Urinary bladder (tissue), 4 donors: Measurements from ENCODE around the gene IRX6. TPM values are rescaled to one million over a fixed set of nuclear protein-coding genes. Genes with fewer than 3 reads are reported as not detected.

Experiments used
- DNase-seq: peaks from one replicate; pipeline ENCODE4 v3.0.0-alpha.2; 2015; ENCODE audit errors: extremely low spot score
- H3K27ac ChIP-seq: one replicate; pipeline ENCODE4 v1.5.1; 2013; ENCODE audit warnings: low read depth, mild to moderate bottlenecking, moderate library complexity
- H3K36me3 ChIP-seq: one replicate; pipeline ENCODE4 v1.6.1; 2013; ENCODE audit warnings: mild to moderate bottlenecking, moderate library complexity; ENCODE audit not compliant: insufficient read depth
- H3K4me1 ChIP-seq: one replicate; pipeline ENCODE4 v1.6.1; 2013; ENCODE audit warnings: mild to moderate bottlenecking, moderate library complexity; ENCODE audit not compliant: insufficient read depth
- H3K4me3 ChIP-seq: one replicate; pipeline ENCODE4 v1.5.1; 2013; ENCODE audit warnings: low read depth, low read length
- WGBS: extraction: QIAGEN DNeasy Blood & Tissue Kit; methylation state at CpG from one replicate; pipeline ENCODE4 v1.1.7; 2013; 5-methylcytosine and 5-hydroxymethylcytosine counted together
- polyA plus RNA-seq: library from polyadenylated mRNA; stranded (reverse); fragments of 200-250 nt; gene quantifications from one replicate; pipeline ENCODE4 v1.2.3, GENCODE V29; 2013
- total RNA-seq: library from RNA; depleted of rRNA; stranded (reverse); fragments of >200 nt; gene quantifications from one replicate; pipeline ENCODE4 v1.2.3, GENCODE V29; 2014
- donor health status: healthy with polysubstance abuse.
- donor health status: healthy.

IRX6 gene
- total and polyA plus RNA-seq, 2 donors: 0.06 TPM; not detected in 1

DNA sequence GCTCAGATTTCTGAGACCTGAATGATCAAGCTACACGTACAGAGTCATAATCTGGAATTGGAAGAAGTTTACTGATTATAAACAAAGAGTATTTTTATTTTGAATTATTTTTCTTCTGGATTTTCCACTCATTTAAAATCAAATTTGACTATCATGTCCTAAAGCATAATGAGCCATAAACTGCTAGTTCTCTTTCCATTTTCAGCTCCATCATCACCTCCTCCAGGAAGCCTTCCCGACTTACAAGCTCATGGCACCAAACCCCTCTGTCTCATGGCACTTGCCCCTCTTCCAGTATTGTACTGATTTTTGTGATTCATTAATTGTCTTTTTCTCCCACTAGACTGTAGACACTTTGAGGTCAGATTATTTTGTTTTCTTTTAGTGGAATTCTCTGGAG is 35.9 kb downstream of the IRX6 start:
- 79% methylated on average over 2 of the region's 2 CpGs for WGBS

DNA sequence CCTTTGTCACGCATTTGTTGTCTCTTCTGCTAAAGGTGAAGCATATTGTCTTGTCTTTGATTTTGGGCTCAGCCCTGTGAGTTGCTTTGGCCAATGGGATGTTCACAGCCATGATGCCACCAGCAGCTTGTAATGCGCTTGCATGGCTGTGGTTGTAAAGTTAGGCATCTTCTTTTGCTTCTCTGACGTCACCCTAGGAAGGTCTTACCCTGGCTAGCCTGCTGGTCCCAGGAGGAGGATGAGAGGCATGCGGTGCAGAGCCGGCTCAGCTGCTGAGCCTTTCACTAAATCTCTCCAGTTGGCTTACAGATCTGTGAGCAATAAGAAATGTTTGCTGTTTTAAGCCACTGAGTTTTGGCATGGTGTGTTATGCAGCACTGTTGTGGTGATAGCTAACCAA is 40.8 kb downstream of the IRX6 start:
- Histone ChIP-seq H3K27ac (no peak overlapping the region), H3K4me1 (no peaks in the 10 kb centered on the region), H3K36me3 (no peaks in the 10 kb centered on the region), H3K4me3 (no peak overlapping the region)
- no peak for DNase-seq
- WGBS: 81% methylated on average over 5 of the region's 5 CpGs

More for the DNA sequence above, 35.9 kb downstream of the IRX6 start:
- no peak for DNase-seq
- Histone ChIP-seq H3K36me3 (no peaks in the 10 kb centered on the region), H3K4me3 (no peak overlapping the region), H3K27ac (no peak overlapping the region), H3K4me1 (no peaks in the 10 kb centered on the region)

DNA sequence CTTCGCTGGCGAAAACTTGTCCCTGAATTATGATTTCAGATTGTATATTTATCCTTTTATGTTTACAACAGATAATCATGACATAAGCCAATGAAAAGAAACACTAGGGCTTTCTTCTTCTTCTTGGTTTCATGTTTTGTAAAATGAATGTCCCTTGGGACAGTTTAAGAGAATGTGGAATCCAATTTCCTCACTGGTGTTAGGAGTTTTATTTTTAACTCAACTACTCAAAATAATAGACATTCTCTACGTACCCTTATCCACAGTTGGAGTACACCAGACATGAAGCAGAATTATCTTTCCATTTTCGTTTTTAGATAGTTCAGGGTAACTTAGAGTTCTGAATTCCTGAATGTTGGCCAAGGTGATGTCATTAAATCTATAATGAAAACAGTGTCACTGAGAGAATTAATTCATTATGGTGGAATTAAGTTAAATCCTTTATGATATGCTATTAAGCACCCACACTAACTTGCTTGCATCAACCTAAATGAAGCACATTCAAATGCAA is 43.4 kb downstream of the IRX6 start:
- no peaks in the 10 kb centered on the region for H3K36me3 ChIP-seq
- no peaks in the 10 kb centered on the region for H3K4me1 ChIP-seq
- H3K27ac ChIP-seq: no peak overlapping the region
- 31% methylated on average over 4 of the region's 4 CpGs for WGBS
- H3K4me3 ChIP-seq: no peak overlapping the region
- DNase-seq: no peak

GRCh38 chr16:55367866-55368603 is 44.0 kb downstream of the IRX6 start:
- no peak for DNase-seq
- 21% methylated on average over 4 of the region's 4 CpGs for WGBS
- H3K36me3 ChIP-seq: no peaks in the 10 kb centered on the region
- no peaks in the 10 kb centered on the region for H3K4me1 ChIP-seq
- no peak overlapping the region for H3K27ac ChIP-seq
- H3K4me3 ChIP-seq: no peak overlapping the region

DNA sequence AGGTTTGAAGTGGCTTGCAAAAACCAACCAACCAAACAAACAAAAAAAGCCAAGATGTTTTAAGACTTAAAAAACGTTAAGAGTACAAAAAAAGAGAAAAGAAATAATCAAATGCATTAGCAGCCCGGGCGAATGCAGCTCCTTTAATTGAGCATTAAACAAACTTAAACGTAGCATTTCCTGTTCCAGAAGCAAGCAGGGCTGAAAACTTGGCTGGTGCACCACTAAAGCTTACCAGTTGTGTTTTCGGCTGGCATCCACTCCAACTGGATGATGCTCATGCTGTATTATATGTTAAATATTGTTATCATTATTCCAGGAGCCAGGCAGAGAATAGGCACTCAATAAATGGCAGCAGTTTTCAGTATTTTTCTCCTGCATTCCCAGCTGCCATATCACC is 45.1 kb downstream of the IRX6 start:
- H3K36me3 ChIP-seq: no peaks in the 10 kb centered on the region
- no peak for DNase-seq

GRCh38 chr16:55370762-55371482 is 46.9 kb downstream of the IRX6 start:
- 9% methylated on average over 26 of the region's 26 CpGs for WGBS
- Histone ChIP-seq H3K27ac (no peak overlapping the region), H3K4me1 (no peaks in the 10 kb centered on the region), H3K36me3 (no peaks in the 10 kb centered on the region), H3K4me3 (no peak overlapping the region)
- no peak for DNase-seq

More for the DNA sequence above, 45.1 kb downstream of the IRX6 start:
- H3K4me3 ChIP-seq: no peak overlapping the region
- no peaks in the 10 kb centered on the region for H3K4me1 ChIP-seq
- no peak overlapping the region for H3K27ac ChIP-seq
- 32% methylated on average over 5 of the region's 5 CpGs for WGBS

DNA sequence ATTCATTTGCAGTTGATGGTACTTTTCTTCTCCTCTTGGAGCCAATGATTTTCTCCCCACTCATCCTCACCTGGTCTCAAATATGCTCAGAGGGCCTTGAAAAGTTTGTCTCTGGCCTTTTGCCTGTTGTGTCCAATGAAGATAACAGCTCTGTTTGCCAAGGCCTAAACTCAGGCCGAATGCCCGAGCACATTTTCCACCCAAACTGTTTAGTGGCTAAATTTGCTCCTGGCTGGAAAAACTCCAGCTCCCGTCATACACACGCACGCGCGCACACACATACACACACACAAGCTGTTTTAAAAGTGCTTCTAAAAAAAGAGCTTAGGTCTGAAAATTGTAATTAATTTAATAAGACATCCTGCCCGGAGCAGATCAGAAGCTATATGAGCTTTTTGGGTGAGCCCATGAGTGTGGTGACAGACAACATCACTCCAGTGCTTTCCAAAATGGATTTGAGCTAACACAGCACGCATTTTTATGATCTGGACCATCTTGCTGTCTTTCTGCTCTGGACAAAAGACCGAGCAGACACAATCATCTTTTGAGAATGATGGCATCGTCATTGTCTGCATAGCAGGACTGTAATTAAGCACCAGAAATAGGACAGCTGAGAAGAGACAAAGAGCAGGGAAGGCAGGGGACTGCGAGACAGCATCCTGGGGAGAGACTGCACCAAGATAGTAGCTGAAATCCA is 48.9 kb downstream of the IRX6 start:
- Histone ChIP-seq H3K4me3 (no peak overlapping the region), H3K27ac (no peak overlapping the region), H3K4me1 (no peaks in the 10 kb centered on the region), H3K36me3 (no peaks in the 10 kb centered on the region)
- 70% methylated on average over 12 of the region's 12 CpGs for WGBS
- no peak for DNase-seq

DNA sequence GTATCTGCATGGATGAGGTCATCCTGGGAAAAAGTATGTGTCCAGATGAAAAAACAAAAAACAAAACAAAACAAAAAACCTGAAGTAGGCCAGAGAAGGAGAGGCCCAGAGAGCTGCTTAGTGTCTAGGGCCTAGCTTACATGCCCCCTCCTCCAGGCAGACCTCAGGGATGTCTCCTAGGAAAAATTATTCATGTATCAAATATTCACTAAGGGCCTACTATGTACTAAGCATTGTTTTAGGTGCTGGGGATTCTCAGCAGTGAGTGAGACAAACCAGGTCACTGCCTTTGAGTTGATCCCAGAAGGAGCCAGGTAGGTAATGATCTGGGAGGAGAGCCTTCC is 49.5 kb downstream of the IRX6 start:
- no peak for DNase-seq
- no peaks in the 10 kb centered on the region for H3K36me3 ChIP-seq
- H3K4me1 ChIP-seq: no peaks in the 10 kb centered on the region
- no peak overlapping the region for H3K4me3 ChIP-seq
- H3K27ac ChIP-seq: no peak overlapping the region

DNA sequence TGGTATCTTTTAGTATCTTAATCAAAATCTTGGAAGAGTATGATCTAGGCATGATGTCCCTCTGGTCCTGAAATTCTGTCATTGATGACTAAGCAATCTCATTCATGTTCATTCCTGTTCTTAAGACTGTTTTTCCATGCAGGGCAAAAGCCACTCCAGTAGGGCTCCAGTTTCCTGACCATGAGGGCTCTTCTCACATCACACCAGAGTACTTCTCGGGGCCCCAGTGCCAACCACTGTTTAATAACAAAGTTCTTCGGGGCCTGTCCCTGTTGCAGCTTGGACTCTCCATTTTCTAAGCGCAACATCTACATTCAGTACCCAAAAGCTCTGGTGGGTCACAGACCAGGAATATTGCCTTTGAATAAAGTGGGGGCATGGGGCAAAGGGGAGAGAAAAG is 52.0 kb downstream of the IRX6 start:
- H3K4me3 ChIP-seq: no peak overlapping the region
- DNase-seq: no peak
- H3K4me1 ChIP-seq: no peaks in the 10 kb centered on the region
- 95% methylated on average over 3 of the region's 3 CpGs for WGBS
- no peak overlapping the region for H3K27ac ChIP-seq
- no peaks in the 10 kb centered on the region for H3K36me3 ChIP-seq

DNA sequence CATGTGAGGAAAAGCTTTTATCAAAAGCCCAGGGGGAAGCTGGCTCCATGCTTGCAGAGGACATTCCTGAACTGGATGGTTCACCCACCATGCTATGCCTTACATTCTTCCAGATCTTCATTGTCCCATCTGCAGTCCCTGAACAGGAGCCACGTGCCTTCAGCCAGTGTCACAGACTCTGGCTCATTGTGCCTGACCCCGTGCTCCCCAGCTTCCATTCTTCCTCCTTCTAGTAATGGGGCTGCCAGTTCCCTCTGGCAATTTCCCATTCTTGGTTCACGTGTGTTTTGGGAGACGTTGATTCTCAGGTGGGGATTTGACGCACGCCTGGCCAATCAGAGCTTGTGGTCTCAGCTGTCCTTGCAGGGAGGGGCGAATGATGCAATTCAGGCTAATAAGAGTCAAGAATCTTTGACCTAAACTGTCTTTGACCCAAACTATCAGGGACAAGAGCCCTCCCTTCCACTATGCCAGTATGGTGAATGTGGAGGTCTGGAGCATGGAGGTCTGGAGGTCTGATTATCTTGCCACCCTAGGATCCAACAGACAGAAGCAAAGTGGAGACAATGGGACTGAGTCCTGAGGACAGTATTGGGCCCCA is 52.7 kb downstream of the IRX6 start:
- Histone ChIP-seq H3K4me3 (no peak overlapping the region), H3K36me3 (no peaks in the 10 kb centered on the region), H3K27ac (no peak overlapping the region), H3K4me1 (no peaks in the 10 kb centered on the region)
- 77% methylated on average over 7 of the region's 7 CpGs for WGBS
- DNase-seq: no peak

DNA sequence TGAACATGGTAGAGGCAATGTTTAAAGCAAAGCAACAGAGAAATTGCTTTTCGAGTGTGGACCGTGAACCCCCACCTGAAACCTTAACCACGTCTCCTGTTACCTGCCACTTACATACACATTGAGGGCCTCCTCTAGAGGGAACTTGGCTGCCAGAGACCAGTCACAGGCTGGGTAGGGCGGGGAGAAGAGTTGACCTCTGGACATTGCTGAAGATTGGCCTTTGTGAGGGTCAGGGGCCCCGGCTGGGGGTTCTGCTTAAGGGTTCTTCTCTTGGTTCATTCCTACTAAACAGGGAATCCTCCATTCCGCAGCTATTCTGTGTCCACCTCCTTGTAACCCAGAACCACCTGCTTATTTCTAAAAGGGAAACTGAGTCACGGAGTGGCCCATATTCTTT is 53.8 kb downstream of the IRX6 start:
- Histone ChIP-seq H3K4me3 (no peak overlapping the region), H3K4me1 (no peaks in the 10 kb centered on the region), H3K27ac (no peak overlapping the region), H3K36me3 (no peaks in the 10 kb centered on the region)
- 75% methylated on average over 7 of the region's 7 CpGs for WGBS
- no peak for DNase-seq

DNA sequence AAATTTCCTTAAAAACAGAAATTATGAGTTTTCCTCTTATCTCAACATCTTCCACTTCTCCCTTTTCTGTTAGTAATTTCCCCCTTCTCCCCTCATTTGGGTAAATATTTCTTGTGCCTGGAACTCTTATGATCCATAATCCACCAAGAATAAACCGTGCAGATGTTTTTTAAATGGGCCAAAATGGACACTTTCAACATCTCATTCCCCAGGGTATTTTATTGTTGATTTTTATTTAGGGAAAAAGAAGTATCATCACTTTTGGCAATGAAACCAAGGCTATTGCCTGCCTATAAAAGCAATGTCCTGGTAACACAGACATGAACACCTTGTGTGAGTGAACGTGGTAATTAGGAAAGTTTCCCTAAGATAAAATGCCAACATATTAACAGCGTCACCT is 54.6 kb downstream of the IRX6 start:
- H3K4me1 ChIP-seq: no peaks in the 10 kb centered on the region
- H3K36me3 ChIP-seq: no peaks in the 10 kb centered on the region
- no peak for DNase-seq
- H3K4me3 ChIP-seq: no peak overlapping the region
- H3K27ac ChIP-seq: no peak overlapping the region
- 72% methylated on average over 3 of the region's 3 CpGs for WGBS

- no peaks in the 10 kb centered on the region for H3K36me3 ChIP-seq
- DNase-seq: no peak
- no peaks in the 10 kb centered on the region for H3K4me1 ChIP-seq
- WGBS: 82% methylated on average over 13 of the region's 13 CpGs
- H3K27ac ChIP-seq: no peak overlapping the region
- no peak overlapping the region for H3K4me3 ChIP-seq
Measured at GRCh38 chr16:55379371-55379770, 55.4 kb downstream of the IRX6 start.
